Liver (tissue), 9 donors: ENCODE data around the gene TLE5. TPM values are rescaled to one million over a fixed set of nuclear protein-coding genes. Genes with fewer than 3 reads are reported as not detected.

Experiments used
- DNase-seq: peaks from one replicate; pipeline ENCODE4 v3.0.0-alpha.2; 2017; ENCODE audit warnings: low spot score
- H3K27ac ChIP-seq, 2 donors: one replicate each; pipeline ENCODE4 v1.7.0; 2013; ENCODE audit warnings: inconsistent platforms in 2 of 2, low read length in 2 of 2, control low read depth in 1 of 2, low read depth in 1 of 2, mild to moderate bottlenecking in 1 of 2
- H3K27me3 ChIP-seq, 4 donors: one replicate each; pipeline versions ENCODE4 v1.6.1 to v1.7.0; 2013; ENCODE audit warnings: low read length in 3 of 4, inconsistent platforms in 1 of 4, mild to moderate bottlenecking in 1 of 4, moderate library complexity in 1 of 4; ENCODE audit not compliant: control insufficient read depth in 4 of 4, insufficient read depth in 4 of 4
- H3K36me3 ChIP-seq, 4 donors: one replicate each; pipeline versions ENCODE4 v1.6.1 to v1.7.0; 2013; ENCODE audit warnings: low read length in 3 of 4, mild to moderate bottlenecking in 3 of 4, low read depth in 1 of 4, moderate library complexity in 1 of 4; ENCODE audit not compliant: control insufficient read depth in 4 of 4, insufficient read depth in 3 of 4
- H3K4me1 ChIP-seq, 4 donors: one replicate each; pipeline versions ENCODE4 v1.6.1 to v1.7.0; 2013; ENCODE audit warnings: low read length in 3 of 4, mild to moderate bottlenecking in 3 of 4, moderate library complexity in 1 of 4; ENCODE audit not compliant: control insufficient read depth in 4 of 4, insufficient read depth in 4 of 4
- H3K4me3 ChIP-seq, 3 donors: one replicate each; pipeline versions ENCODE4 v1.6.1 to v1.7.0; 2013; ENCODE audit warnings: low read length in 3 of 3, control low read depth in 1 of 3, low read depth in 1 of 3, mild to moderate bottlenecking in 1 of 3
- H3K9ac ChIP-seq, 2 donors: one replicate each; pipeline ENCODE4 v1.7.0; 2013; ENCODE audit warnings: low read length in 2 of 2, mild to moderate bottlenecking in 2 of 2, moderate library complexity in 2 of 2, control low read depth in 1 of 2, low read depth in 1 of 2
- H3K9me3 ChIP-seq, 4 donors: one replicate each; pipeline versions ENCODE4 v1.6.1 to v1.7.0; 2013; ENCODE audit warnings: low read length in 3 of 4; ENCODE audit not compliant: control insufficient read depth in 4 of 4
- EGR1 ChIP-seq, 2 donors: IDR thresholded peaks; 2 replicates each; pipeline ENCODE4 v1.6.1; 2016 to 2018; ENCODE audit warnings: antibody characterized with exemption in 2 of 2, low read depth in 2 of 2
- FOXA1 ChIP-seq: IDR thresholded peaks from 2 replicates; pipeline ENCODE4 v1.6.1; 2016; ENCODE audit warnings: antibody characterized with exemption
- FOXA2 ChIP-seq: IDR thresholded peaks from 2 replicates; pipeline ENCODE4 v1.6.1; 2016; ENCODE audit warnings: antibody characterized with exemption
- GABPA ChIP-seq, 2 donors: IDR thresholded peaks in 1 of 2; conservative IDR thresholded peaks in 1 of 2; 2 replicates each; pipeline ENCODE4 v1.6.1; 2016; ENCODE audit warnings: antibody characterized with exemption in 2 of 2, mild to moderate bottlenecking in 1 of 2, moderate library complexity in 1 of 2
- HNF4A ChIP-seq, 2 donors: conservative IDR thresholded peaks; 2 replicates each; pipeline ENCODE4 v1.6.1; 2016; ENCODE audit warnings: antibody characterized with exemption in 2 of 2, mild to moderate bottlenecking in 2 of 2
- HNF4G ChIP-seq: IDR thresholded peaks from 2 replicates; pipeline ENCODE4 v1.6.1; 2016; ENCODE audit warnings: antibody characterized with exemption
- JUND ChIP-seq, 2 donors: IDR thresholded peaks; 2 replicates each; pipeline ENCODE4 v1.6.1; 2016; ENCODE audit warnings: antibody characterized with exemption in 2 of 2
- NR2F2 ChIP-seq: IDR thresholded peaks from 2 replicates; pipeline ENCODE4 v1.6.1; 2016; ENCODE audit warnings: antibody characterized with exemption
- RXRA ChIP-seq, 2 donors: IDR thresholded peaks; 2 replicates each; pipeline ENCODE4 v1.6.1; 2017 to 2018; ENCODE audit warnings: antibody characterized with exemption in 2 of 2, mild to moderate bottlenecking in 1 of 2
- SP1 ChIP-seq: IDR thresholded peaks from 2 replicates; pipeline ENCODE4 v1.6.1; 2018; ENCODE audit warnings: antibody characterized with exemption, mild to moderate bottlenecking
- TAF1 ChIP-seq: conservative IDR thresholded peaks from 2 replicates; pipeline ENCODE4 v1.6.1; 2016; ENCODE audit warnings: antibody characterized with exemption, mild to moderate bottlenecking
- YY1 ChIP-seq: IDR thresholded peaks from 2 replicates; pipeline ENCODE4 v1.6.1; 2016; ENCODE audit warnings: antibody characterized with exemption, mild to moderate bottlenecking
- WGBS: extraction: QIAGEN DNeasy Blood & Tissue Kit; methylation state at CpG from one replicate; pipeline ENCODE4 v1.1.7; 2013; 5-methylcytosine and 5-hydroxymethylcytosine counted together
- polyA plus RNA-seq, 2 donors: library from polyadenylated mRNA; stranded (reverse) in 1 of 2; unstranded in 1 of 2; fragments of 200-250 nt in 1 of 2; fragments of >200 nt in 1 of 2; fragmentation: Nextera tagmentation in 1 of 2; extraction: Ambion mirVana in 1 of 2; gene quantifications; one replicate each; pipeline versions ENCODE4 v1.2.1 to v1.2.3, GENCODE V29; 2013 to 2015
- total RNA-seq, 2 donors: library from RNA; depleted of rRNA; stranded (reverse); fragments of >200 nt; gene quantifications; one replicate each; pipeline ENCODE4 v1.2.3, GENCODE V29; 2014
- TF ChIP-seq, protein P1 (sequence below): IDR thresholded peaks from 2 replicates; pipeline ENCODE4 v1.6.1; 2016; ENCODE audit warnings: antibody characterized with exemption
- TF ChIP-seq, protein P2 (sequence below): IDR thresholded peaks from 2 replicates; pipeline ENCODE4 v1.6.1; 2016; ENCODE audit warnings: antibody characterized with exemption
- TF ChIP-seq, protein P3 (sequence below): IDR thresholded peaks from 2 replicates; pipeline ENCODE4 v1.6.1; 2016; ENCODE audit warnings: antibody characterized with exemption
- TF ChIP-seq, protein P4 (sequence below): fragments of 150-350 bp; IDR thresholded peaks from 2 replicates; pipeline ENCODE4 v1.5.1; 2017; ENCODE audit warnings: improper control_type of control experiment, low read depth, low read length; ENCODE audit not compliant: missing input control
- donor health status: healthy.
- donor health status: healthy.
- donor health status: healthy.
- donor health status: healthy.
- donor health status: healthy.

Gene TLE5
- total and polyA plus RNA-seq, 4 donors = 47.2 to 166 (median 54.9) TPM

DNA sequence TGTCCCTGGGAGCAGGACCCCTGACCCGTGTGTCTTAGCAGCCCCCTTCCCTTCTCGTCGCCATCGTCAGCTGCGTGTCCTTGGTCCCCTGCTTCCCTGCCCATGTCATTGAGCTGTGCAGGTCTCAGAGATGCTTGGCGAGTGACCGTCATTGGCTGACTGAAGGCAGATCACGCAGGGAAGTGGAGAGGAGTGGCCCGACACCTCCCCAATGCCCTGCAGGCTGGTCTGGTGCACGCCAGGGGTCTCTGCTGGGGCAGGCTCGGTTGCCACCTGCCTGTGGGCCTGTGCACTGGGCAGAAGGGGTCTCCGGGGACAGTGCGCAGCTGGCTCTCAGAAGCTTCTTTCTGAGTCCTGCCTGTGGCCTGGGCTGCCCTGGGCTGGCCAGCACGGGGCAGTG, 38.0 kb upstream of the TLE5 start:
- H3K36me3 ChIP-seq = no peaks in the 10 kb centered on the region
- H3K4me1 ChIP-seq = peaks cover 24 to 71% (median 49%) of the 10 kb centered on the region in 4 donors
- H3K27ac ChIP-seq = no peak overlapping the region
- no peaks in the 10 kb centered on the region for H3K27me3 ChIP-seq
- TF ChIP-seq FOXA1 (no peak), SP1 (no peak), TAF1 (no peak), FOXA2 (no peak), JUND (IDR thresholded peaks at IDR 0.05) (no peak)
- H3K9me3 ChIP-seq = no peaks in the 10 kb centered on the region
- DNase-seq = no peak
- 86% methylated on average over 14 of the region's 14 CpGs for WGBS
- H3K4me3 ChIP-seq = no peak overlapping the region
- H3K9ac ChIP-seq = no peak overlapping the region

DNA sequence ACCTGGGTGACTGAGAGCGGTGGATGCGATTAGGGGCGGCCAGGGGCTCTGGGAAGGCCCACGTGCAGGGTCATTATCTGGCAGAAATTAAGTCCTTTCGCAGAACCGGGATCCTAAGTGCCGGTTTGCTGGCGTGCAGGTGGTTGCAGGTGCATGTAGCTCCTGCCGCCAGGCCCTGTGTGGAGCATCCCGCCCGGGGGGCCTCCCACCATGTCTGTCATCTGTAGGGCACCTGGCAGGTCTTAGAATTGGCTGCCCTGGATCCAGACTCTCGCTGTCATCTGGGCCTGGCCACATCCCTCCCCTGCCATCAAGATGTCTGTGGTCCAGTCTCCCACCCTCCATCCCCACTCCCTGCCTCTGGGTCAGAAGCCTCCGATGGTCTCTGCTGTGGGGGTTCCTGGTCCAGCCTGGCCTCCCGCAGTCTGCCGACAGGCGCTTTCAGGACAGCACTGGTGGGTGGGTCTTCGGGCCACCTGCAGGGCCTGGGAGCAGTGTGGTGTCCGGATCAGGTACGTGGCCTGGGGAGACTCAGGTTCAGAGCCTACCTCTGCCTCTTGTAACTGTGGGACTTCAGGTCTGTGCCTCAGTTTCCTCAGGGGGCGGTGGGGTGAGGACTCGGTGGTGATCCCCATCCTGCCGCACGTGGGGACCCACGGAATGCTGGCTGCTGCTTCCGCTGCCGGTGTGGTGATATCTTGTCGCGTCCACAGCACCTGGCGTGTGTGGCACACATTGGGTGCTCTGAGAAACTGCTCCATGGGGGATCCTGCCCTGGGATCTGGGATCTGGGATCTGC, 37.3 kb upstream of the TLE5 start:
- no peak for DNase-seq

More for the DNA sequence above, 37.3 kb upstream of the TLE5 start:
- no peaks in the 10 kb centered on the region for H3K36me3 ChIP-seq
- no peak overlapping the region for H3K9ac ChIP-seq
- TF ChIP-seq FOXA1 (no peak), EGR1 (IDR thresholded peaks at IDR 0.05; ENCODE audit: low read depth in 2 of 2) (no peak), NR2F2 (no peak), HNF4A (conservative IDR thresholded peaks at IDR 0.05) (no peak), HNF4G (no peak), RXRA (IDR thresholded peaks at IDR 0.05) (no peak), YY1 (no peak), GABPA (IDR thresholded peaks at IDR 0.05 in 1 of 2, conservative IDR thresholded peaks at IDR 0.05 in 1 of 2) (no peak), JUND (IDR thresholded peaks at IDR 0.05) (no peak)
- TF ChIP-seq, protein P1, sequence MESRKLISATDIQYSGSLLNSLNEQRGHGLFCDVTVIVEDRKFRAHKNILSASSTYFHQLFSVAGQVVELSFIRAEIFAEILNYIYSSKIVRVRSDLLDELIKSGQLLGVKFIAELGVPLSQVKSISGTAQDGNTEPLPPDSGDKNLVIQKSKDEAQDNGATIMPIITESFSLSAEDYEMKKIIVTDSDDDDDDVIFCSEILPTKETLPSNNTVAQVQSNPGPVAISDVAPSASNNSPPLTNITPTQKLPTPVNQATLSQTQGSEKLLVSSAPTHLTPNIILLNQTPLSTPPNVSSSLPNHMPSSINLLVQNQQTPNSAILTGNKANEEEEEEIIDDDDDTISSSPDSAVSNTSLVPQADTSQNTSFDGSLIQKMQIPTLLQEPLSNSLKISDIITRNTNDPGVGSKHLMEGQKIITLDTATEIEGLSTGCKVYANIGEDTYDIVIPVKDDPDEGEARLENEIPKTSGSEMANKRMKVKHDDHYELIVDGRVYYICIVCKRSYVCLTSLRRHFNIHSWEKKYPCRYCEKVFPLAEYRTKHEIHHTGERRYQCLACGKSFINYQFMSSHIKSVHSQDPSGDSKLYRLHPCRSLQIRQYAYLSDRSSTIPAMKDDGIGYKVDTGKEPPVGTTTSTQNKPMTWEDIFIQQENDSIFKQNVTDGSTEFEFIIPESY = no peak
- TF ChIP-seq, protein P2, sequence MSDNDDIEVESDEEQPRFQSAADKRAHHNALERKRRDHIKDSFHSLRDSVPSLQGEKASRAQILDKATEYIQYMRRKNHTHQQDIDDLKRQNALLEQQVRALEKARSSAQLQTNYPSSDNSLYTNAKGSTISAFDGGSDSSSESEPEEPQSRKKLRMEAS = no peak
- TF ChIP-seq, protein P3, sequence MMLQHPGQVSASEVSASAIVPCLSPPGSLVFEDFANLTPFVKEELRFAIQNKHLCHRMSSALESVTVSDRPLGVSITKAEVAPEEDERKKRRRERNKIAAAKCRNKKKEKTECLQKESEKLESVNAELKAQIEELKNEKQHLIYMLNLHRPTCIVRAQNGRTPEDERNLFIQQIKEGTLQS = no peak
- TF ChIP-seq, protein P4, sequence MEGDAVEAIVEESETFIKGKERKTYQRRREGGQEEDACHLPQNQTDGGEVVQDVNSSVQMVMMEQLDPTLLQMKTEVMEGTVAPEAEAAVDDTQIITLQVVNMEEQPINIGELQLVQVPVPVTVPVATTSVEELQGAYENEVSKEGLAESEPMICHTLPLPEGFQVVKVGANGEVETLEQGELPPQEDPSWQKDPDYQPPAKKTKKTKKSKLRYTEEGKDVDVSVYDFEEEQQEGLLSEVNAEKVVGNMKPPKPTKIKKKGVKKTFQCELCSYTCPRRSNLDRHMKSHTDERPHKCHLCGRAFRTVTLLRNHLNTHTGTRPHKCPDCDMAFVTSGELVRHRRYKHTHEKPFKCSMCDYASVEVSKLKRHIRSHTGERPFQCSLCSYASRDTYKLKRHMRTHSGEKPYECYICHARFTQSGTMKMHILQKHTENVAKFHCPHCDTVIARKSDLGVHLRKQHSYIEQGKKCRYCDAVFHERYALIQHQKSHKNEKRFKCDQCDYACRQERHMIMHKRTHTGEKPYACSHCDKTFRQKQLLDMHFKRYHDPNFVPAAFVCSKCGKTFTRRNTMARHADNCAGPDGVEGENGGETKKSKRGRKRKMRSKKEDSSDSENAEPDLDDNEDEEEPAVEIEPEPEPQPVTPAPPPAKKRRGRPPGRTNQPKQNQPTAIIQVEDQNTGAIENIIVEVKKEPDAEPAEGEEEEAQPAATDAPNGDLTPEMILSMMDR = no peak
- H3K4me1 ChIP-seq = peaks cover 24 to 76% (median 52%) of the 10 kb centered on the region in 4 donors
- no peak overlapping the region for H3K4me3 ChIP-seq
- H3K27ac ChIP-seq = peak overlapping the region; percentile 75 to 76
- 92% methylated on average over 29 of the region's 29 CpGs for WGBS
- H3K27me3 ChIP-seq = no peaks in the 10 kb centered on the region
- no peaks in the 10 kb centered on the region for H3K9me3 ChIP-seq
